Measurements from ENCODE around the gene TRMT1L.

The TRMT1L gene

DNA sequence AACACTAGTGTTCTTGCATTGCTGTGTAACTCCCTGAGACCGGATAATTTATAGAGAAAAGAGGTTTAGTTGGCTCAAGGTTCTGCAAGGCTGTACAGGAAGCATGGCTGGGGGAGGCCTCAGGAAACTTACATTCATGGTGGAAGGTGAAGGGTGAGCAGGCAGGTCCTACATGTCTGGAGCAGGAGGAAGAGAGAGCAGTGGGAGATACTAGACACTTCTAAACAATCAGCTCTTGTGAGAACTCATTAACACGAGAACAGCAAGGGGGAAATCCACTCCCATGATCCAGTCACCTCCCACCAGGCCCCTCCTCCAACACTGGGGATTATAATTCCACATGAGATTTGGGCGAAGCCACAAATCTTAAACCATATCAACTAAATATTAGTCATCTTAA lies 81.3 kb downstream of the TRMT1L start:
- peak; percentile 60 for DNase-seq (ENCODE audit: low read depth)
- H3K4me3 ChIP-seq (ENCODE audit: low read length): no peak overlapping the region
- TF ChIP-seq, protein P1, sequence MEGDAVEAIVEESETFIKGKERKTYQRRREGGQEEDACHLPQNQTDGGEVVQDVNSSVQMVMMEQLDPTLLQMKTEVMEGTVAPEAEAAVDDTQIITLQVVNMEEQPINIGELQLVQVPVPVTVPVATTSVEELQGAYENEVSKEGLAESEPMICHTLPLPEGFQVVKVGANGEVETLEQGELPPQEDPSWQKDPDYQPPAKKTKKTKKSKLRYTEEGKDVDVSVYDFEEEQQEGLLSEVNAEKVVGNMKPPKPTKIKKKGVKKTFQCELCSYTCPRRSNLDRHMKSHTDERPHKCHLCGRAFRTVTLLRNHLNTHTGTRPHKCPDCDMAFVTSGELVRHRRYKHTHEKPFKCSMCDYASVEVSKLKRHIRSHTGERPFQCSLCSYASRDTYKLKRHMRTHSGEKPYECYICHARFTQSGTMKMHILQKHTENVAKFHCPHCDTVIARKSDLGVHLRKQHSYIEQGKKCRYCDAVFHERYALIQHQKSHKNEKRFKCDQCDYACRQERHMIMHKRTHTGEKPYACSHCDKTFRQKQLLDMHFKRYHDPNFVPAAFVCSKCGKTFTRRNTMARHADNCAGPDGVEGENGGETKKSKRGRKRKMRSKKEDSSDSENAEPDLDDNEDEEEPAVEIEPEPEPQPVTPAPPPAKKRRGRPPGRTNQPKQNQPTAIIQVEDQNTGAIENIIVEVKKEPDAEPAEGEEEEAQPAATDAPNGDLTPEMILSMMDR (conservative IDR thresholded peaks at IDR 0.05; ENCODE audit: low read depth, low read length): no peak

DNA sequence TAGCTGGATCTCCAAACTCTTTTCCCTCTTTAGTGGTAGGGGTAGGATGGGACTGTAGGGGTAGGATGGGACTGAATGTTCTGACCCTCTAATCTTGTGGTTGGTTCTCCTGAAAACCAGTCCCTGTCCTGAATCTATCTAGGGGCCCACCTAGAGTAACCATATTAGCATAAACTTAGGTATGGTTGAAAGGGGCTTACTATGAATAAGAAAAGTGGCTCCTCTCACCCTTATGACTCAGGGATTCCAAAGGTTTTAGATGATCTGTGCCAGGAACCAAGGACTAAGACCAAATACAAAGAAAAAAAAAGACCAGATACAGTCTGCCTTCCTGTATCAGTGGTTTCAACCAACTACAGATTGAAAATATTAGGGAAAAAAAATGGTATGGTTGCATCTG lies 82.4 kb downstream of the TRMT1L start:
- no peak overlapping the region for H3K4me3 ChIP-seq (ENCODE audit: low read length)
- TF ChIP-seq, protein P1 (conservative IDR thresholded peaks at IDR 0.05; ENCODE audit: low read depth, low read length): no peak
- DNase-seq (ENCODE audit: low read depth): peak; percentile 49

- H3K4me3 ChIP-seq (ENCODE audit: low read length): no peak overlapping the region
- TF ChIP-seq, protein P1 (conservative IDR thresholded peaks at IDR 0.05; ENCODE audit: low read depth, low read length): no peak
- DNase-seq (ENCODE audit: low read depth): peak; percentile 42
Observed at GRCh38 chr1:185073725-185074124, 83.0 kb downstream of the TRMT1L start.

DNA sequence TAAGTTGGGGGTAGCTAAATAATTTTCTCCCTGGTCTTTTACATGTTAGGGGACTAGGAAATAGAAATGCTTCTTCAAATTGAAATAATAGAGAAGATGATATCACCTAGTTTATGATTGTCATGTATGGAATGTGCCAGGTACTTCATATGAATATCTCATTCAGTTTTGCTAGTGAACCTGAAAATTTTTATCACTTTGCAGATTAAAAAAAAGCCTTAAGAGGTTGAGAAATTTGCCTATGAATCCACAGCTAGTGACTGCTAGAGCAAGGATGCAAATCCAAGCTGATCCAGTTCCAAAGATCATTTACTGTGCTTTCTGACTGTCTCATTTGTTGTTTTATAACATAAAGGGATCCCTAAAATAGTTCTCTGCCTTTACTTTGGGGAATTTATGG lies 86.7 kb downstream of the TRMT1L start:
- no peak overlapping the region for H3K4me3 ChIP-seq (ENCODE audit: low read length)
- TF ChIP-seq, protein P1 (conservative IDR thresholded peaks at IDR 0.05; ENCODE audit: low read depth, low read length): no peak
- no peak for DNase-seq (ENCODE audit: low read depth)

- DNase-seq (ENCODE audit: low read depth): no peak
- TF ChIP-seq, protein P1 (conservative IDR thresholded peaks at IDR 0.05; ENCODE audit: low read depth, low read length): no peak
- no peak overlapping the region for H3K4me3 ChIP-seq (ENCODE audit: low read length)
Observed at GRCh38 chr1:185069202-185069772, 87.5 kb downstream of the TRMT1L start.

DNA sequence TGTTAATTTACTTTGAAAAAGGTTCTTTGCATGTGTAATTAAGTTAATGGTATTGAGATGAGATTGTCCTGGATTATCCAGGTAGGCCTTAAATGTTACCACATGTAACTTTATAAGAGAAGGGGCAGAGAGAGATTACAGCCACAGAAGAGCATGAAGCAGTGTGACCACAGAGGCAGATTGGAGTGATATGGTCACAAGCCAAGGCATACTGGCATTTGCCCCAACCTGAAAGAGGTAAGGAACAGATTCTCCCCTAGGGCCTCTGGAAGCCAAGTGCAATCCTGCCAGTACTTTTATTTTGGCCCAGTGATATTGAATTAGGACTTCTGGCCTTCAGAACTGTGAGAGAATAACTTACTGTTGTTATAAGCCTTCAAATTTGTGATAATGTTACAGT lies 88.4 kb downstream of the TRMT1L start:
- no peak overlapping the region for H3K4me3 ChIP-seq (ENCODE audit: low read length)
- TF ChIP-seq, protein P1 (conservative IDR thresholded peaks at IDR 0.05; ENCODE audit: low read depth, low read length): no peak
- no peak for DNase-seq (ENCODE audit: low read depth)
